ENCODE data around the gene SELENOO.
"Not testable (repeated sequence)": the region's sequence is repeated elsewhere in the genome, so short reads cannot be mapped to it uniquely, and the experiment has no call there.

The SELENOO gene

GRCh38 chr22:50204571-50204970, 3.8 kb downstream of the SELENOO start:
- no peak for TF ChIP-seq CTCF (IDR thresholded peaks at IDR 0.05; ENCODE audit: extremely low read depth, insufficient read depth, missing control alignments)
- in situ Hi-C loops (cut with MboI; ENCODE audit: low pct_unique_long_range_greater_than_20kb, low sequenced_read_pairs, unreplicated experiment), result loop anchor here (10.0 kb wide), 1 partner anchor 60 kb away; no protein-coding TSS in a partner anchor

GRCh38 chr22:50204998-50205397, 4.2 kb downstream of the SELENOO start:
- not testable (repeated sequence) for DNase-seq (ENCODE audit: low spot score)
- in situ Hi-C loops (cut with MboI; ENCODE audit: low pct_unique_long_range_greater_than_20kb, low sequenced_read_pairs, unreplicated experiment), result loop anchor here (10.0 kb wide), 1 partner anchor 60 kb away; no protein-coding TSS in a partner anchor

More at GRCh38 chr22:50204571-50204970, 3.8 kb downstream of the SELENOO start:
- DNase-seq (ENCODE audit: low spot score), result no peak

GRCh38 chr22:50205781-50206569, 5.2 kb downstream of the SELENOO start:
- no peak for TF ChIP-seq CTCF (IDR thresholded peaks at IDR 0.05; ENCODE audit: extremely low read depth, insufficient read depth, missing control alignments)
- in situ Hi-C loops (cut with MboI; ENCODE audit: low pct_unique_long_range_greater_than_20kb, low sequenced_read_pairs, unreplicated experiment), result loop anchor here (10.0 kb wide), 1 partner anchor 61 kb away; no protein-coding TSS in a partner anchor
- DNase-seq (ENCODE audit: low spot score), result no peak

GRCh38 chr22:50206599-50206998, 5.8 kb downstream of the SELENOO start:
- DNase-seq (ENCODE audit: low spot score), result no peak
- in situ Hi-C loops (cut with MboI; ENCODE audit: low pct_unique_long_range_greater_than_20kb, low sequenced_read_pairs, unreplicated experiment), result loop anchor here (10.0 kb wide), 1 partner anchor 62 kb away; no protein-coding TSS in a partner anchor
- TF ChIP-seq CTCF (IDR thresholded peaks at IDR 0.05; ENCODE audit: extremely low read depth, insufficient read depth, missing control alignments), result peak; percentile 45

GRCh38 chr22:50207383-50208140, 6.8 kb downstream of the SELENOO start:
- in situ Hi-C loops (cut with MboI; ENCODE audit: low pct_unique_long_range_greater_than_20kb, low sequenced_read_pairs, unreplicated experiment), result loop anchor here (10.0 kb wide), 1 partner anchor 63 kb away; no protein-coding TSS in a partner anchor
- DNase-seq (ENCODE audit: low spot score), result no peak
- no peak for TF ChIP-seq CTCF (IDR thresholded peaks at IDR 0.05; ENCODE audit: extremely low read depth, insufficient read depth, missing control alignments)

GRCh38 chr22:50208430-50208938, 7.7 kb downstream of the SELENOO start:
- in situ Hi-C loops (cut with MboI; ENCODE audit: low pct_unique_long_range_greater_than_20kb, low sequenced_read_pairs, unreplicated experiment), result loop anchor here (10.0 kb wide), 1 partner anchor 64 kb away; no protein-coding TSS in a partner anchor

More at GRCh38 chr22:50208430-50208938, 7.7 kb downstream of the SELENOO start:
- no peak for TF ChIP-seq CTCF (IDR thresholded peaks at IDR 0.05; ENCODE audit: extremely low read depth, insufficient read depth, missing control alignments)
- no peak for DNase-seq (ENCODE audit: low spot score)

All from GM13977 (cell line).